DND-41 (cell line): ENCODE results near the gene GTF2A1.

ENCODE experiments used
- ATAC-seq: fragments of 200-7000 bp; cut with Tn5 transposase; 3 replicates; pipeline ENCODE4 v1.9.1; 2021; ENCODE audit warnings: low read depth; ENCODE audit not compliant: insufficient read depth
- DNase-seq: peaks from one replicate; pipeline ENCODE4 v3.0.0-alpha.2; 2020
- H2AFZ ChIP-seq: 2 replicates; pipeline ENCODE4 v1.6.0; 2012; ENCODE audit warnings: low read depth, low read length
- H3K27ac ChIP-seq: 2 replicates; pipeline ENCODE4 v1.5.1; 2012; ENCODE audit warnings: low read length, inconsistent platforms
- H3K27me3 ChIP-seq: fragments of 200-600 bp; sonication (generic); 2 replicates; pipeline ENCODE4 v1.6.0; 2012; ENCODE audit warnings: low read length, mild to moderate bottlenecking, inconsistent platforms; ENCODE audit not compliant: insufficient read depth, poor library complexity
- H3K36me3 ChIP-seq: 2 replicates; pipeline ENCODE4 v1.5.1; 2012; ENCODE audit warnings: low read length, inconsistent platforms; ENCODE audit not compliant: insufficient read depth
- H3K4me1 ChIP-seq: 2 replicates; pipeline ENCODE4 v1.5.1; 2012; ENCODE audit warnings: mild to moderate bottlenecking, low read length; ENCODE audit not compliant: insufficient read depth
- H3K4me2 ChIP-seq: 2 replicates; pipeline ENCODE4 v1.6.0; 2012; ENCODE audit warnings: mild to moderate bottlenecking, moderate library complexity, low read length, inconsistent platforms; ENCODE audit not compliant: insufficient read depth
- H3K4me3 ChIP-seq, 2 experiments: fragments of 200-600 bp in 1 of 2; shearing (Covaris generic) in 1 of 2; 2 replicates each; pipeline ENCODE4 v1.5.1; 2012 to 2016; ENCODE audit warnings: inconsistent platforms in 2 of 2, low read length in 2 of 2, mild to moderate bottlenecking in 2 of 2, low read depth in 1 of 2, moderate library complexity in 1 of 2
- H3K79me2 ChIP-seq: 2 replicates; pipeline ENCODE4 v1.6.0; 2012; ENCODE audit warnings: low read length, inconsistent platforms; ENCODE audit not compliant: insufficient read depth
- H3K9ac ChIP-seq: 2 replicates; pipeline ENCODE4 v1.6.0; 2012; ENCODE audit warnings: low read depth, mild to moderate bottlenecking, inconsistent platforms, low read length, moderate library complexity
- H3K9me3 ChIP-seq: 2 replicates; pipeline ENCODE4 v1.5.1; 2012; ENCODE audit warnings: low read length, moderate library complexity, mild to moderate bottlenecking, inconsistent platforms; ENCODE audit not compliant: insufficient read depth, severe bottlenecking
- H4K20me1 ChIP-seq: 2 replicates; pipeline ENCODE4 v1.6.0; 2012; ENCODE audit warnings: low read length; ENCODE audit not compliant: insufficient read depth
- CTCF ChIP-seq: IDR thresholded peaks from 2 replicates; pipeline ENCODE4 v1.5.1; 2012; ENCODE audit warnings: borderline replicate concordance, low read length, moderate library complexity, mild to moderate bottlenecking; ENCODE audit not compliant: poor library complexity, severe bottlenecking; ENCODE audit errors: extremely low read depth
- EZH2 ChIP-seq: IDR thresholded peaks from 3 replicates; pipeline ENCODE4 v1.6.1; 2012; ENCODE audit warnings: borderline replicate concordance, low read depth, mild to moderate bottlenecking, moderate library complexity, low read length, inconsistent platforms; ENCODE audit not compliant: severe bottlenecking

Gene GTF2A1

GRCh38 chr14:81172881-81173280, 47.9 kb downstream of the GTF2A1 start:
- Histone ChIP-seq H3K27ac (no peak overlapping the region), H3K4me1 (peaks cover 37% of the 10 kb centered on the region), H3K36me3 (peaks cover 3% of the 10 kb centered on the region; the same call in 1 of the 2 replicates), H3K9ac (no peak overlapping the region), H2AFZ (no peak overlapping the region), H3K9me3 (no peaks in the 10 kb centered on the region), H3K27me3 (no peaks in the 10 kb centered on the region), H3K4me3 (no peak overlapping the region), H3K4me2 (no peak overlapping the region), H3K79me2 (peaks cover 3% of the 10 kb centered on the region; the same call in 1 of the 2 replicates), H4K20me1 (no peaks in the 10 kb centered on the region)
- ATAC-seq (no peak), DNase-seq (no peak)
- TF ChIP-seq EZH2 (no peak), CTCF (no peak)

- peaks cover 37% of the 10 kb centered on the region for H3K4me1 ChIP-seq
- no peaks in the 10 kb centered on the region for H4K20me1 ChIP-seq
- no peaks in the 10 kb centered on the region; the same call in 1 of the 2 replicates for H3K36me3 ChIP-seq
- no peaks in the 10 kb centered on the region for H3K9me3 ChIP-seq
- DNase-seq = no peak
- no peak overlapping the region for H3K4me3 ChIP-seq
- H3K27ac ChIP-seq = 0 out of 2 replicates have a peak overlapping the region, but pooled peaks have one; percentile 89
- H3K4me2 ChIP-seq = no peak overlapping the region
- peaks cover 3% of the 10 kb centered on the region; the same call in 1 of the 2 replicates for H3K79me2 ChIP-seq
- no peak overlapping the region for H2AFZ ChIP-seq
- no peak for ATAC-seq
- H3K27me3 ChIP-seq = no peaks in the 10 kb centered on the region
- H3K9ac ChIP-seq = no peak overlapping the region
- TF ChIP-seq EZH2 = no peak
- no peak for TF ChIP-seq CTCF
Observed at GRCh38 chr14:81172353-81172752, 48.4 kb downstream of the GTF2A1 start.

GRCh38 chr14:81170829-81171195, 49.9 kb downstream of the GTF2A1 start:
- peak overlapping the region; percentile 75 for H3K9ac ChIP-seq
- H3K36me3 ChIP-seq = no peaks in the 10 kb centered on the region; the same call in 1 of the 2 replicates
- no peaks in the 10 kb centered on the region for H4K20me1 ChIP-seq
- H3K79me2 ChIP-seq = peaks cover 3% of the 10 kb centered on the region; the same call in 1 of the 2 replicates
- H3K27me3 ChIP-seq = no peaks in the 10 kb centered on the region
- peak overlapping the region; percentile 86 for H3K4me2 ChIP-seq
- H3K4me1 ChIP-seq = peaks cover 37% of the 10 kb centered on the region
- no peak for TF ChIP-seq EZH2
- no peak for TF ChIP-seq CTCF
- no peak overlapping the region for H2AFZ ChIP-seq
- DNase-seq = no peak
- ATAC-seq = no peak; the same call in 2 of the 3 replicates
- no peaks in the 10 kb centered on the region for H3K9me3 ChIP-seq
- peak overlapping the region in 1 of 2 experiments; percentile 84; a peak in 3 of 4 replicates for H3K4me3 ChIP-seq
- H3K27ac ChIP-seq = peak overlapping the region; percentile 89
